ENCODE data around the gene CERS6.

CERS6 gene

DNA sequence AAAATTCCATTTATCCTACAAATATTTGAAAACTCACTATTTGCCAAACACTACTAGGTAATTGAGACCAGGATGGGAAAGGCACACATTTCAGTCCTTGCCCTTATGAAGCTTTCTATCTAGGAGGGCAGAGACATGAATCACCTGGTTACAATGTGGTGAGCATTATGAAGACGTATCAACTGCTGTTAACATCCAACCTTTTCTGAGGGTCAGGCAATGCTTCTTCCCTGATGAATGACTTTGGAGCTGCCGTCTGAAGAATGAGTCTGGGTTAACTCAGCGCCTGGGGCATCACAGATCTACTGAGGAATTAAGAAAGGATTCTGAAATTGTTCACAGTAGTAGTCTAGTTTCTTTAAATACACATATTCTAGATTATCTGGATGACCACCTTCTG, 284.3 kb downstream of the CERS6 start:
- peak; percentile 28; the same call in 2 of the 3 replicates for ATAC-seq

DNA sequence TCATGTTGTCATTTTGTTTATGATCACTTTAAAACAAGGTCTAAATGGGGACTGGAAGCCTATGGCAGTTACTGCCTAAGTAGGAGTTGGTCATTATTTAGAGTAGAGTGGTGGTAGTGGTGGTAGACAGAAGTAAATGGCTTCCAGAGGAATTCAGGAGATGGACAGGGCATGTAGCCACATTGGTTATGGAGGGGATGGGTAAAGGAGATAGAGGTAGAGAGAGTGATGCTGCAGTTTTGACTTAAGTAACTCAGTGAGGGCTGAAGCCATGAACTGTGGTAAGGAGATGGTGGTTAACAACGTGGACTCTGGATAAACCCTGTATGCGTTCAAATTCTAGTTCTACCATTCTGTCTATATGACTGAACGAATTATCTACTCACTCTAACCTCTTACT, 284.7 kb downstream of the CERS6 start:
- no peak for ATAC-seq
- TF ChIP-seq TCF4 (CRISPR knock-in tag; IDR thresholded peaks at IDR 0.05; ENCODE audit: borderline replicate concordance) (no peak), CSDC2 (CRISPR knock-in tag; IDR thresholded peaks at IDR 0.05) (no peak), TOX (CRISPR knock-in tag; IDR thresholded peaks at IDR 0.05; ENCODE audit: borderline replicate concordance) (no peak), ARNTL (CRISPR knock-in tag; IDR thresholded peaks at IDR 0.05; ENCODE audit: borderline replicate concordance, low read depth) (no peak), ZC3H10 (CRISPR knock-in tag; IDR thresholded peaks at IDR 0.05) (no peak), ZNF565 (CRISPR knock-in tag; conservative IDR thresholded peaks at IDR 0.05; ENCODE audit: low read depth) (no peak), ESRRG (CRISPR knock-in tag; IDR thresholded peaks at IDR 0.05) (no peak), OSR1 (CRISPR knock-in tag; IDR thresholded peaks at IDR 0.05) (no peak), ZNF8 (CRISPR knock-in tag; IDR thresholded peaks at IDR 0.05) (no peak), ZFP30 (CRISPR knock-in tag; IDR thresholded peaks at IDR 0.05) (no peak), BACH2 (CRISPR knock-in tag; IDR thresholded peaks at IDR 0.05; ENCODE audit: borderline replicate concordance) (no peak), GLIS3 (CRISPR knock-in tag; IDR thresholded peaks at IDR 0.05) (no peak)
- TF ChIP-seq, protein P1, sequence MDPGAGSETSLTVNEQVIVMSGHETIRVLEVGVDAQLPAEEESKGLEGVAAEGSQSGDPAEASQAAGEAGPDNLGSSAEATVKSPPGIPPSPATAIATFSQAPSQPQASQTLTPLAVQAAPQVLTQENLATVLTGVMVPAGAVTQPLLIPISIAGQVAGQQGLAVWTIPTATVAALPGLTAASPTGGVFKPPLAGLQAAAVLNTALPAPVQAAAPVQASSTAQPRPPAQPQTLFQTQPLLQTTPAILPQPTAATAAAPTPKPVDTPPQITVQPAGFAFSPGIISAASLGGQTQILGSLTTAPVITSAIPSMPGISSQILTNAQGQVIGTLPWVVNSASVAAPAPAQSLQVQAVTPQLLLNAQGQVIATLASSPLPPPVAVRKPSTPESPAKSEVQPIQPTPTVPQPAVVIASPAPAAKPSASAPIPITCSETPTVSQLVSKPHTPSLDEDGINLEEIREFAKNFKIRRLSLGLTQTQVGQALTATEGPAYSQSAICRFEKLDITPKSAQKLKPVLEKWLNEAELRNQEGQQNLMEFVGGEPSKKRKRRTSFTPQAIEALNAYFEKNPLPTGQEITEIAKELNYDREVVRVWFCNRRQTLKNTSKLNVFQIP (CRISPR knock-in tag; IDR thresholded peaks at IDR 0.05; ENCODE audit: borderline replicate concordance, low read depth), result no peak
- TF ChIP-seq, protein P2, sequence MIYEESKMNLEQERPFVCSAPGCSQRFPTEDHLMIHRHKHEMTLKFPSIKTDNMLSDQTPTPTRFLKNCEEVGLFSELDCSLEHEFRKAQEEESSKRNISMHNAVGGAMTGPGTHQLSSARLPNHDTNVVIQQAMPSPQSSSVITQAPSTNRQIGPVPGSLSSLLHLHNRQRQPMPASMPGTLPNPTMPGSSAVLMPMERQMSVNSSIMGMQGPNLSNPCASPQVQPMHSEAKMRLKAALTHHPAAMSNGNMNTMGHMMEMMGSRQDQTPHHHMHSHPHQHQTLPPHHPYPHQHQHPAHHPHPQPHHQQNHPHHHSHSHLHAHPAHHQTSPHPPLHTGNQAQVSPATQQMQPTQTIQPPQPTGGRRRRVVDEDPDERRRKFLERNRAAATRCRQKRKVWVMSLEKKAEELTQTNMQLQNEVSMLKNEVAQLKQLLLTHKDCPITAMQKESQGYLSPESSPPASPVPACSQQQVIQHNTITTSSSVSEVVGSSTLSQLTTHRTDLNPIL (CRISPR knock-in tag; IDR thresholded peaks at IDR 0.05; ENCODE audit: low read depth), result no peak

More for the DNA sequence above, 284.3 kb downstream of the CERS6 start:
- TF ChIP-seq ARNTL (CRISPR knock-in tag; IDR thresholded peaks at IDR 0.05; ENCODE audit: borderline replicate concordance, low read depth) (no peak), TOX (CRISPR knock-in tag; IDR thresholded peaks at IDR 0.05; ENCODE audit: borderline replicate concordance) (no peak), OSR1 (CRISPR knock-in tag; IDR thresholded peaks at IDR 0.05) (no peak), ZNF8 (CRISPR knock-in tag; IDR thresholded peaks at IDR 0.05) (no peak), CSDC2 (CRISPR knock-in tag; IDR thresholded peaks at IDR 0.05) (no peak), ZNF565 (CRISPR knock-in tag; conservative IDR thresholded peaks at IDR 0.05; ENCODE audit: low read depth) (no peak), GLIS3 (CRISPR knock-in tag; IDR thresholded peaks at IDR 0.05) (no peak)
- TF ChIP-seq, protein P1 (CRISPR knock-in tag; IDR thresholded peaks at IDR 0.05; ENCODE audit: borderline replicate concordance, low read depth), result no peak

DNA sequence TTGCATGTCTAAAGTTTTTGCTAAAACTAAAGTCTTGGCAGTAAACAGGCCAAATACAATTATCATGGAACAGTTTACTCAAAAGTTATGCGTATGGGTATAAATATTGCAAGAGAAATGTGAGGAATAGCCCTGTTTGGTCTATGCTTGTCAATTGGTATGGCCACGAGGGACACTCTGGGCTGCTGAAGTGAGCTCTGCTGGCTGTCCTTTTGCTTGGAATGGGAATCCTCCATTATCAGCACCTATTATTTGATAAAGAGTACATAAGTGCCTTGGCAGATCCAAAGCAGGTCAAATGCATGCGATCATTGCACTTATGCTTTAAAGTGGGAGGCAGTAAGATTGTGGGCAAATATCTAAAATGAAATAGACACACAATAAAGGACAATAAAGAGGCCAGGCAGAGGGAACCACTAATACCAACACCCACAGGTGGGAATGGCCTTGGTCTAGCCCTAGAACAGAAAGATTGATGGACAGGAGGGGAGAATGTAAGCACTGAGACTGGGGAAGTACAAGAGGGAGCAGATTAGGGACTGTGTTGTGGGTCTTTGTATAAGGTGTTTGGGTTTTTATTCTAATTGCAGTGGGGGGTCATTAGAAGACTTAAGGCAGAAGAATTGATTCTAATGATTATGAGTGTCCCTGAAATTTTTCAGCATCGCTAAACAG, 286.3 kb downstream of the CERS6 start:
- ATAC-seq, result no peak
- TF ChIP-seq, protein P2 (CRISPR knock-in tag; IDR thresholded peaks at IDR 0.05; ENCODE audit: low read depth), result no peak
- TF ChIP-seq ESRRG (CRISPR knock-in tag; IDR thresholded peaks at IDR 0.05) (no peak), CSDC2 (CRISPR knock-in tag; IDR thresholded peaks at IDR 0.05) (no peak), ARNTL (CRISPR knock-in tag; IDR thresholded peaks at IDR 0.05; ENCODE audit: borderline replicate concordance, low read depth) (no peak), TOX (CRISPR knock-in tag; IDR thresholded peaks at IDR 0.05; ENCODE audit: borderline replicate concordance) (no peak), ZFP3 (CRISPR knock-in tag; IDR thresholded peaks at IDR 0.05) (no peak), TCF4 (CRISPR knock-in tag; IDR thresholded peaks at IDR 0.05; ENCODE audit: borderline replicate concordance) (no peak)
- TF ChIP-seq, protein P3, sequence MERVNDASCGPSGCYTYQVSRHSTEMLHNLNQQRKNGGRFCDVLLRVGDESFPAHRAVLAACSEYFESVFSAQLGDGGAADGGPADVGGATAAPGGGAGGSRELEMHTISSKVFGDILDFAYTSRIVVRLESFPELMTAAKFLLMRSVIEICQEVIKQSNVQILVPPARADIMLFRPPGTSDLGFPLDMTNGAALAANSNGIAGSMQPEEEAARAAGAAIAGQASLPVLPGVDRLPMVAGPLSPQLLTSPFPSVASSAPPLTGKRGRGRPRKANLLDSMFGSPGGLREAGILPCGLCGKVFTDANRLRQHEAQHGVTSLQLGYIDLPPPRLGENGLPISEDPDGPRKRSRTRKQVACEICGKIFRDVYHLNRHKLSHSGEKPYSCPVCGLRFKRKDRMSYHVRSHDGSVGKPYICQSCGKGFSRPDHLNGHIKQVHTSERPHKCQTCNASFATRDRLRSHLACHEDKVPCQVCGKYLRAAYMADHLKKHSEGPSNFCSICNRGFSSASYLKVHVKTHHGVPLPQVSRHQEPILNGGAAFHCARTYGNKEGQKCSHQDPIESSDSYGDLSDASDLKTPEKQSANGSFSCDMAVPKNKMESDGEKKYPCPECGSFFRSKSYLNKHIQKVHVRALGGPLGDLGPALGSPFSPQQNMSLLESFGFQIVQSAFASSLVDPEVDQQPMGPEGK (CRISPR knock-in tag; IDR thresholded peaks at IDR 0.05; ENCODE audit: borderline replicate concordance), result no peak

DNA sequence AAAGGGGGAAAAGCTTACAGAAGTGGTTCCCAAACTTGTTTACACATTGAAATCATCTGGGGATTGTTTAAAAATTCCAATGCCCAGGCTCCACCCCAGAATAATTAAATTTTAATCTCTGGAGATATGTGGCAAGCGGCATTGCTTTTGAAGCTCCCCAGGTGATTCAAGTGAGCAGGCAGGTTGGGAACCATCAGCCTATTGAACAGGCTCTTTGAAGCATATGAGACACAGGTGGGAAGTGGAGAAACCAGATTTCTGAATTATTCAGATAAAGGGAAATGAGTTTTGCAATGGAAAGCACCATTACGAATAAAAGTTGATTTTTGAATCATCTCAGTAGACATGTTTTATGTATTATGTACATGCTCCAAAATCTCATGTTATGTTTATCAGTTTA, 288.8 kb downstream of the CERS6 start:
- no peak for ATAC-seq
- no peak for TF ChIP-seq ZFP30 (CRISPR knock-in tag; IDR thresholded peaks at IDR 0.05)
- no peak for TF ChIP-seq ARNTL (CRISPR knock-in tag; IDR thresholded peaks at IDR 0.05; ENCODE audit: borderline replicate concordance, low read depth)
- no peak for TF ChIP-seq PPARA (CRISPR knock-in tag; IDR thresholded peaks at IDR 0.05; ENCODE audit: borderline replicate concordance)
- TF ChIP-seq, protein P2 (CRISPR knock-in tag; IDR thresholded peaks at IDR 0.05; ENCODE audit: low read depth), result no peak
- TF ChIP-seq, protein P4, sequence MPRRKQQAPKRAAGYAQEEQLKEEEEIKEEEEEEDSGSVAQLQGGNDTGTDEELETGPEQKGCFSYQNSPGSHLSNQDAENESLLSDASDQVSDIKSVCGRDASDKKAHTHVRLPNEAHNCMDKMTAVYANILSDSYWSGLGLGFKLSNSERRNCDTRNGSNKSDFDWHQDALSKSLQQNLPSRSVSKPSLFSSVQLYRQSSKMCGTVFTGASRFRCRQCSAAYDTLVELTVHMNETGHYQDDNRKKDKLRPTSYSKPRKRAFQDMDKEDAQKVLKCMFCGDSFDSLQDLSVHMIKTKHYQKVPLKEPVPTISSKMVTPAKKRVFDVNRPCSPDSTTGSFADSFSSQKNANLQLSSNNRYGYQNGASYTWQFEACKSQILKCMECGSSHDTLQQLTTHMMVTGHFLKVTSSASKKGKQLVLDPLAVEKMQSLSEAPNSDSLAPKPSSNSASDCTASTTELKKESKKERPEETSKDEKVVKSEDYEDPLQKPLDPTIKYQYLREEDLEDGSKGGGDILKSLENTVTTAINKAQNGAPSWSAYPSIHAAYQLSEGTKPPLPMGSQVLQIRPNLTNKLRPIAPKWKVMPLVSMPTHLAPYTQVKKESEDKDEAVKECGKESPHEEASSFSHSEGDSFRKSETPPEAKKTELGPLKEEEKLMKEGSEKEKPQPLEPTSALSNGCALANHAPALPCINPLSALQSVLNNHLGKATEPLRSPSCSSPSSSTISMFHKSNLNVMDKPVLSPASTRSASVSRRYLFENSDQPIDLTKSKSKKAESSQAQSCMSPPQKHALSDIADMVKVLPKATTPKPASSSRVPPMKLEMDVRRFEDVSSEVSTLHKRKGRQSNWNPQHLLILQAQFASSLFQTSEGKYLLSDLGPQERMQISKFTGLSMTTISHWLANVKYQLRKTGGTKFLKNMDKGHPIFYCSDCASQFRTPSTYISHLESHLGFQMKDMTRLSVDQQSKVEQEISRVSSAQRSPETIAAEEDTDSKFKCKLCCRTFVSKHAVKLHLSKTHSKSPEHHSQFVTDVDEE (CRISPR knock-in tag; IDR thresholded peaks at IDR 0.05), result no peak
- TF ChIP-seq ZNF565 (CRISPR knock-in tag; conservative IDR thresholded peaks at IDR 0.05; ENCODE audit: low read depth), result no peak
- no peak for TF ChIP-seq ZC3H10 (CRISPR knock-in tag; IDR thresholded peaks at IDR 0.05)
- no peak for TF ChIP-seq ZNF70 (CRISPR knock-in tag; IDR thresholded peaks at IDR 0.05)
